IMR-90 (cell line): ENCODE measurements around the gene GPRC5B.

Source experiments
- CTCF ChIP-seq: conservative IDR thresholded peaks from 2 replicates; pipeline ENCODE4 v1.5.1; 2012; ENCODE audit warnings: mild to moderate bottlenecking, low read depth, low read length, improper control_type of control experiment
- POLR2A ChIP-seq: IDR thresholded peaks from 2 replicates; pipeline ENCODE4 v1.6.1; 2012; ENCODE audit warnings: mild to moderate bottlenecking, low read depth, low read length

GRCh38 chr16:19883966-19884485, 622 bp downstream of the GPRC5B start:
- TF ChIP-seq CTCF = no peak
- TF ChIP-seq POLR2A = no peak
